Inferior parietal cortex (tissue), 1 donor: ENCODE data around the gene HMMR.
"Not testable (repeated sequence)": the region's sequence is repeated elsewhere in the genome, so short reads cannot be mapped to it uniquely, and the experiment has no call there.

ENCODE experiments used
- DNase-seq: peaks from one replicate; pipeline ENCODE4 v3.0.0-alpha.2; 2016; ENCODE audit errors: extremely low spot score

HMMR gene, protein sequence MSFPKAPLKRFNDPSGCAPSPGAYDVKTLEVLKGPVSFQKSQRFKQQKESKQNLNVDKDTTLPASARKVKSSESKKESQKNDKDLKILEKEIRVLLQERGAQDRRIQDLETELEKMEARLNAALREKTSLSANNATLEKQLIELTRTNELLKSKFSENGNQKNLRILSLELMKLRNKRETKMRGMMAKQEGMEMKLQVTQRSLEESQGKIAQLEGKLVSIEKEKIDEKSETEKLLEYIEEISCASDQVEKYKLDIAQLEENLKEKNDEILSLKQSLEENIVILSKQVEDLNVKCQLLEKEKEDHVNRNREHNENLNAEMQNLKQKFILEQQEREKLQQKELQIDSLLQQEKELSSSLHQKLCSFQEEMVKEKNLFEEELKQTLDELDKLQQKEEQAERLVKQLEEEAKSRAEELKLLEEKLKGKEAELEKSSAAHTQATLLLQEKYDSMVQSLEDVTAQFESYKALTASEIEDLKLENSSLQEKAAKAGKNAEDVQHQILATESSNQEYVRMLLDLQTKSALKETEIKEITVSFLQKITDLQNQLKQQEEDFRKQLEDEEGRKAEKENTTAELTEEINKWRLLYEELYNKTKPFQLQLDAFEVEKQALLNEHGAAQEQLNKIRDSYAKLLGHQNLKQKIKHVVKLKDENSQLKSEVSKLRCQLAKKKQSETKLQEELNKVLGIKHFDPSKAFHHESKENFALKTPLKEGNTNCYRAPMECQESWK

DNA sequence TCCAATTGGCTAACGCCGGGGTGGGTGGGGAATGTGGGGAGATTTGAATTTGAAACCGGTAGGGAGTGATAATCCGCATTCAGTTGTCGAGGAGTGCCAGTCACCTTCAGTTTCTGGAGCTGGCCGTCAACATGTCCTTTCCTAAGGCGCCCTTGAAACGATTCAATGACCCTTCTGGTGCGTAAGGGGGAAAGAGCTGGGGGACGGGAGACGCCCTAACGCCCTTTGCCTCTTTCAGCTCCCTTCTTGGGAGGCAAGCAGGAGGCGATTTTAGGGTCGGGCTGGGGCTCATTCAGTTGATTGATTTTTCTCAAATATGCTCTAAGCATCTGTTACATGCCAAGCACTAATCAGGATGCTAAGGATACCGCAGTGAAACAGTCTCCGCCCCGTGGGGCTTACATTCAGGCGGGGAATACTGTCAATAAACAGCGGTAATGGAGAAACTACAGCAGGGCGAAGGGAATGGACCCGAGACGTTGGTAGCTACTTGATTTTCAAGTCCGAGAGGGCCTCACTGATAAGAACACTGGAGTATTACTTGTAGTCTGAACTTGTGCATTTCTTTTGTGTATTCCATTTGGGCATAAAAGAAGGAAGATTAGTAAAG lies at the start of gene HMMR:
TSS of gene HMMR (plus strand) at position 71 of the 610 bp plus-strand sequence. CDS start at position 132, 61 bp downstream.
- DNase-seq: no peak

- not testable (repeated sequence) for DNase-seq
These were observed 44.8 kb upstream of the HMMR start for GRCh38 chr5:163415673-163416072.

- DNase-seq: no peak
These were observed 35.6 kb upstream of the HMMR start for GRCh38 chr5:163424836-163425235.

- DNase-seq: not testable (repeated sequence)
These were observed 34.3 kb upstream of the HMMR start for GRCh38 chr5:163426128-163426527.

DNA sequence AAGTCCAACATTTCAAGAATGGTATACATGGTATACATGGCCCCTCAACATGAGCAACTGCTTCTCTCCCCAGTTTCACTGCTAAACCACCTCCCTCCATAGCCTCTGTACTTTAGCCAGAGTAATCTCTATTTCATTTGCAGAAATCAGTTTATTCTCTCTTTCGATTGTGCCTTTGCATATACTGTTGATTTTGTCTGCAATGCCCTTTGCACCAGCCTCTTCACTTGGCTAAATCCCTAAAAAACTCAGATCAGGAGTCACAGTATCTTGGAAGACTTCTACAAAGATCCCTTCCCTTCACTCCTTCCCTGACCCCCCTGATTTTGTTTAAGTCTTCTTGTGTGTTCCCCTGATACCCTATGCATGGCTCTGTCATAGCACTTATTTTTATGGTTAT lies 27.9 kb upstream of the HMMR start:
- DNase-seq: no peak

- DNase-seq: no peak
These were observed 27.2 kb upstream of the HMMR start for GRCh38 chr5:163433271-163433670.

DNA sequence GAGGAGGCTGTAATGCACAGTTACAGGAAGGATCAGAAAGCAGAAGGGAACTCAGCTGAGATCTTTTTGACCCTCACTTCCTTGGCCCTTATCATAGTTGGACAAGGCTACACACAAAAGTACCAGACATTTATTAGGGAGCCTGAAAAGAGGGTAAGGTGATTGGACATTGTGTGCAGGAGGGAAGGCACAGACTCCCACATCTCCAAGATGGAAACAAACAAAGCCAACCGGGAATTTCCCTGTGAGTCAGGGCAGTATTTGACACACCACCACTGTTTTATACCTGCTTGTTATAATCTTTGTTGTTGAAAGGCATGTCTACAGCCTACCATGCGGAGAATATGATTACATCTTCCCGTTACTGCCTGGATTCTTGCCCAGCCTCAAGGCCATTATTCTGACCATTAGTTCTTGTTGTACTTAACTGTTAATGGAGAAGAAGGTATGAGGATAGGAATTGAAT lies 26.0 kb upstream of the HMMR start:
- no peak for DNase-seq

DNA sequence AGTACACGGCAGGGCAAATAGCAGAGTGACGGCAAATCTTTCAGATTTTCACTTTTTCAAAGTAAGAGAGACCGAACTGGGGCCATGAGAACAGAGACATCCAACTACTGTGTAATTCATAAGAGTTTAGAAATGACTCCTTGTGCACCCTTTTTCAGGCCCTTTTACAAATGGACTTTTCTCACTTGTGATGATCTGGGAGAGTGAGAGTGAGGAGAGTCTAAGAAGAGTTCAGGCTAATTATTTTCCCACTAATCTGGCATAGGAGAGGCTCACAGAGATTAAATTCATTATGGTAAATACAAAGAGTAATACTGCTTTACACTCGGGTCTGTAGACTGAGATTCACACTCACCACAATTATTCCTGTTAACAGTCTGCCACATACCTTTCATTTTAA lies 23.9 kb upstream of the HMMR start:
- DNase-seq: no peak

GRCh38 chr5:163437011-163437308 lies 23.5 kb upstream of the HMMR start:
- no peak for DNase-seq

DNA sequence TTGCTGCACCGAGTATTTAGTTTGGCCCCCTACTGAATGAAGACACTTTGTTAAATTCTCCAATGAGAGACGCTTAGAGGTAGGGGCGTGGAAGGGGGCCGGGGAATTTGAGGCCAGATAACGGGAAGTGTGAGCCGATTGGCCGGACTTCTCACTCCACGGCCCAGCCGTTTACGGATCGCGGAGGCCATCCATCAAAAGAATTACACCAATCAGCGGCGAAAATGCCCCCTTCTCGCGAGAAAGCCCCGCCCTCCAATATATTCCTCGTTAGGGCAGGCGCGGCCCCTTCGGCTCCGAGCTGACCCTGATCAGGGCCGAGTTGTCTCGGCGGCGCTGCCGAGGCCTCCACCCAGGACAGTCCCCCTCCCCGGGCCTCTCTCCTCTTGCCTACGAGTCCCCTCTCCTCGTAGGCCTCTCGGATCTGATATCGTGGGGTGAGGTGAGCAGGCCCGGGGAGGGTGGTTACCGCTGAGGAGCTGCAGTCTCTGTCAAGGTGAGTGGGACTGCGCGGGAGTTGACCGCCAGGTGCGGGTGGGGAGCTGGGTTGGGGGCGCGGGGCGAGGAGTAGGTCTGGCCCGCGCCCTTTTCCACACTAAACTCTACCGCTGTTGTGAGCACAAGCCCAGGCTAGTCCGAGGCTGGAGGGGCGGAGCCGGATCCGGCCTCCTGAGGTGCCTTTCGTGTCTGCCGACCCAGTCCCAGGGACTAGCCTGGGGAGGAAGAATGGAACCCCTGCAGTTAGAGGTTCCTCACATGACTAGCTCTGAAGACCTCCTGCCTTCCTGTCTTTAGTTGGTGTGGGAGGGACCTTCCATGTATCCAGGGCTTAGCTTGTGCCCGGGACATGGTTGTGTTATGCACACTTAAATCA lies 22.9 kb upstream of the HMMR start, which contains the start of gene CCNG1:
TSS of gene CCNG1 (plus strand) at position 287 of the 874 bp plus-strand sequence. CDS start 1,662 bp downstream, outside the sequence.
- DNase-seq: peak; percentile 97

- DNase-seq: no peak
These were observed 21.4 kb upstream of the HMMR start for GRCh38 chr5:163439092-163439425.

- no peak for DNase-seq
These were observed 19.5 kb upstream of the HMMR start for GRCh38 chr5:163440954-163441353.

DNA sequence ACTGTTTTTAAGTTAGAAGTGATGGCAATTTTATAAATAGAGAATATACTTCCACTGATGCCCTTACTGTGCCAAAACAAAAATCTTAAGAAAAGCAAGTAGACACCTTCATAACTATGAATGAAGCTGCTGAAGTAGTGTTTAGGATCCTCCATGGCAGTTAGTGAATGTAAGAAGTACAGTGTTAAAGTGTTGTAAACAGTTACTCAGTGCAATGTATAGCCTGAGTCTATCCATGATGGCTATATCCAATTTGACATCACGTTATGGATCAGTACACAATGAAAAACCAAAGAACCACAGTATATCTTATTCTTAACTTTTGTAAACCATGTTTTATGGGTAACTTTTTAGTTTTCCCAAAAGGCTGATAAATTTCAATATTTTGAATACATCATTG lies 15.9 kb upstream of the HMMR start:
- DNase-seq: no peak

GRCh38 chr5:163445345-163445744 lies 15.1 kb upstream of the HMMR start:
- DNase-seq: no peak

DNA sequence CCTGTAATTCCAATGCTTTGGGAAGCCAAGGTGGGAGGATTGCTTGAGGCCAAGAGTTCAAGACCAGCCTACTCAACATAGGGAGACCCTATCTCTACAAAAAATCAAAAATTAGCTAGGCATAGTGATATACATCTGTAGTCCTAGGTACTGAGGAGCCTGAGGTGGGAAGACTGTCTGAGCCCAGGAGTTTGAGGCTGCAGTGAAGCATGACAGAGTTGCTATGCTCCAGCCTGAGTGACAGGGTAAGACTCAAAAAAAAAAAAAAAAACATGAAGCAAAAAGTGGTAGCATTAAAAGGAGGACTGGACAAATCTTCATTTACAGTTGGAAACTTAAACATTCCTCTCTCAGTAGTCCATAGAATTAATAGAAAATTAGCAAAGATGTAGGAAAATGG lies 13.2 kb upstream of the HMMR start:
- DNase-seq: no peak

DNA sequence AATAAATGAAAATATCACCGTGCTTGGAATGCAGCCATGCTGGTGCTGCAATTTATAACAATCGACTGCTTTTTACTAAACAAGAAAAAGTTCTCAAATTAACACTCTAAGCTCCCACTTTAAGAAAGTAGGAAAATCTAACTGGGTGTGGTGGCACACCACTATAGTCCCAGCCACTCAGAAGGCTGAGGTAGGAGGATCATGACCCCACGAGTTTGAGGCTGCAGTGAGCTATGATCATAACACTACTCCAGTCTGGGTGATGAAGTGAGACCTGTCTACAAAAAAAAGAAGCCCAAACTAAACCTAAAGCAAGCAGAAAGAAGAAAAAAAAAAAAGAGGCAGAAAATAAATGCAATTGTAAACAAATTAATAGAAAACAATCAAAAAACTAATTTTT lies 12.6 kb upstream of the HMMR start:
- no peak for DNase-seq

DNA sequence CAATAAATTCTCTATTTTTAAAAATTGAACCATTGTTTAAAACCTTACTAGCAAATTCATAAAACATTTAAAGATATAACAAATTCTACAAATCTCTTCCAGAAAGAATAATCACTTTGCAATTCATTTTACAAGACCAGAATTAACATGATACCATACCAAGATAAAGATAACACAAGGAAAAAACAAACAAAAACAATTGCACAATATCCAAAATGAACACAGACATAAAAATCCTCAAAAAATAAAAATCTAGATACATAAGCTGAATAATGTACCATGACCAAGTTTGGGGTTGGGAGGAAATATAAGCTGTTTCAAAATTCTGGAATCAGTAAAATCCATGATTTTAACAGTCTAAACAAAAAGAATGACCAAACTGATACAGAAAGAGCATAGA lies 11.9 kb upstream of the HMMR start:
- no peak for DNase-seq

GRCh38 chr5:163451489-163451888 lies 8.9 kb upstream of the HMMR start:
- no peak for DNase-seq

GRCh38 chr5:163453705-163454104 lies 6.7 kb upstream of the HMMR start:
- no peak for DNase-seq

GRCh38 chr5:163455406-163455805 lies 5.0 kb upstream of the HMMR start:
- DNase-seq: not testable (repeated sequence)

GRCh38 chr5:163456029-163456589 lies 4.3 kb upstream of the HMMR start:
- no peak for DNase-seq
